Adrenal gland (tissue), 5 donors: Measurements from ENCODE around the gene MOB3B.

Experiments
- CTCF ChIP-seq, 6 experiments: fragments of 450-650 bp in 4 of 6; fragments of 200-600 bp in 2 of 6; sonication (generic) in 1 of 6; IDR thresholded peaks; 1 replicate in 5 of 6; 2 replicates in 1 of 6; pipeline versions ENCODE4 v1.5.1 to v1.8.0; 2016 to 2021; ENCODE audit warnings: antibody characterized with exemption in 6 of 6, mild to moderate bottlenecking in 2 of 6, moderate library complexity in 1 of 6
- POLR2A ChIP-seq, 2 donors: fragments of 450-650 bp; IDR thresholded peaks; one replicate each; pipeline ENCODE4 v1.6.1; 2017; ENCODE audit warnings: antibody characterized with exemption in 2 of 2, mild to moderate bottlenecking in 2 of 2, moderate library complexity in 1 of 2
- donor health status: DM: no; HTN: no; CAD: no.

- TF ChIP-seq CTCF (IDR thresholded peaks at IDR 0.05) (no peak), POLR2A (IDR thresholded peaks at IDR 0.05) (no peak)
Observed at GRCh38 chr9:27450752-27451151, 78.9 kb downstream of the MOB3B start.
